Measurements from ENCODE around the gene CACNA1A. TPM values are rescaled to one million over a fixed set of nuclear protein-coding genes. Genes with fewer than 3 reads are reported as not detected.

The CACNA1A gene
- total and polyA plus RNA-seq, 11 donors = 0.17 to 1.2 (median 0.67) TPM

DNA sequence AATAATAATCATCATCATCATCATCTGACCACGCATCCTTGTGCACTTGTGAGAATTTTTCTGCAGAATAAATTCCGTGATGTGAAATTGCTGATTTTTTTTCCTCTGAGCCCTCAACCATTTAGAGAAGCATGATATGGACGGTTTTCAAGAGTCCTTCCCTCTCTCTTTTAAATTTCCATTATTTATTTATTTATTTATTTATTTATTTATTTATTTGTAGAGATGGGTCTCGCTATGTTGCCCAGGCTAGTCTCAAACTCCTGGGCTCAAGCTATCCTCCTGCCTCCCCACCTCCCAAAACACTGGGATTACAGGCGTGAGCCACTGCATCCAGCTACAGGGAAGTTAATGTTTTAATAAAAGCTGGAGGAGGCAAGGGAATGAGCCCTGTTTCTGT, 39.6 kb downstream of the CACNA1A start:
- intact Hi-C loops (cut with DNase I) = no loop called here
- Histone ChIP-seq H3K4me1 (no peaks in the 10 kb centered on the region), H3K36me3 (no peaks in the 10 kb centered on the region), H3K27me3 (peaks cover 0 to 10% (median 0%) of the 10 kb centered on the region in 9 donors), H3K4me3 (no peak overlapping the region), H3K9me3 (no peaks in the 10 kb centered on the region), H3K27ac (no peak overlapping the region)
- DNase-seq = no peak
- TF ChIP-seq, protein P1, sequence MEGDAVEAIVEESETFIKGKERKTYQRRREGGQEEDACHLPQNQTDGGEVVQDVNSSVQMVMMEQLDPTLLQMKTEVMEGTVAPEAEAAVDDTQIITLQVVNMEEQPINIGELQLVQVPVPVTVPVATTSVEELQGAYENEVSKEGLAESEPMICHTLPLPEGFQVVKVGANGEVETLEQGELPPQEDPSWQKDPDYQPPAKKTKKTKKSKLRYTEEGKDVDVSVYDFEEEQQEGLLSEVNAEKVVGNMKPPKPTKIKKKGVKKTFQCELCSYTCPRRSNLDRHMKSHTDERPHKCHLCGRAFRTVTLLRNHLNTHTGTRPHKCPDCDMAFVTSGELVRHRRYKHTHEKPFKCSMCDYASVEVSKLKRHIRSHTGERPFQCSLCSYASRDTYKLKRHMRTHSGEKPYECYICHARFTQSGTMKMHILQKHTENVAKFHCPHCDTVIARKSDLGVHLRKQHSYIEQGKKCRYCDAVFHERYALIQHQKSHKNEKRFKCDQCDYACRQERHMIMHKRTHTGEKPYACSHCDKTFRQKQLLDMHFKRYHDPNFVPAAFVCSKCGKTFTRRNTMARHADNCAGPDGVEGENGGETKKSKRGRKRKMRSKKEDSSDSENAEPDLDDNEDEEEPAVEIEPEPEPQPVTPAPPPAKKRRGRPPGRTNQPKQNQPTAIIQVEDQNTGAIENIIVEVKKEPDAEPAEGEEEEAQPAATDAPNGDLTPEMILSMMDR (IDR thresholded peaks at IDR 0.05) = no peak
- TF ChIP-seq POLR2A (IDR thresholded peaks at IDR 0.05) = no peak
- no peak for ATAC-seq
- 79 to 83% (median 81%) methylated on average over 5 of the region's 5 CpGs for WGBS, 4 donors

DNA sequence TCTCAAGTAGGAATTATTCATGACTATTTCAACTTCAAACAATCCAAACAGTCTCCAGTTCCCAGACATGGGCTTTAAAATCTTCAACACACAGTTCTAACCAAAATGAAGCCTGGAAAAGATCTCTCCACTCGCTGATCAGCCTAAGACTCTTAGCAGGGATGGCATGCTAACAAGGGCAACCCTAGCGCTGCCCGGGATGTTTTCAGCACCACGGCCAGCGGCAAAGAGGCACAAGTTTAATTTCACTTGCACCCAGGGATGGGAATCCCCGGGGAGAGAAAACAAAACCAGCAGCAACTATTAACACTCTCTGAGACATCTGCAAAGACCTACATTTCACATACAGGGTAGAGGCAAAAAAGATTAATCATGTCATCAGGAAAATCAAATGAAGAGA, 43.0 kb downstream of the CACNA1A start:
- intact Hi-C loops (cut with DNase I) = no loop called here
- ATAC-seq = no peak
- H3K4me1 ChIP-seq = no peaks in the 10 kb centered on the region
- no peak for TF ChIP-seq POLR2A (IDR thresholded peaks at IDR 0.05)
- TF ChIP-seq, protein P1 (IDR thresholded peaks at IDR 0.05) = no peak
- H3K4me3 ChIP-seq = no peak overlapping the region
- DNase-seq = no peak
- 12 to 19% (median 15%) methylated on average over 6 of the region's 6 CpGs for WGBS, 4 donors
- no peaks in the 10 kb centered on the region for H3K36me3 ChIP-seq
- no peak overlapping the region for H3K27ac ChIP-seq
- peaks cover 0 to 10% (median 0%) of the 10 kb centered on the region in 9 donors for H3K27me3 ChIP-seq
- no peaks in the 10 kb centered on the region for H3K9me3 ChIP-seq

DNA sequence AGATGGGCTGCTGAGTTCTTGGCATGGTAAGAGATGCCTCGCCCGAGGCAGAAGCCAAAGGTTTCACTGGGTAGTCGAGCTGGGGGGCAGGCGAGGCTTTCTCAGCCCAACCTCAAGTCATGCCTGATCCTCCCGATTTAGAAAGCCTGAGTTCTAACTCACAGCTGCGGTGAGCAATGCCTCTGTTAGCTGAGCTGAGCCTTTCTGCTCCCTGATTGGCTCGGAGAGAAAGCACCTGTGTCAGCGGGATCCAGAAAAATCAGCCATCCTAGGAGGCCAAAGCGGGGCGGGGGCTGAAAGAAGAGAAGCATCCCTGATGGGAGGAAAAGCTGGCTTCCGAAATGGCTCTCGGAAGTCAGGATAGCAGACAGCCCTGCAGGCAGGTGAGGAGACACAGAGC, 44.7 kb downstream of the CACNA1A start:
- 69 to 74% (median 71%) methylated on average over 12 of the region's 12 CpGs for WGBS, 4 donors

DNA sequence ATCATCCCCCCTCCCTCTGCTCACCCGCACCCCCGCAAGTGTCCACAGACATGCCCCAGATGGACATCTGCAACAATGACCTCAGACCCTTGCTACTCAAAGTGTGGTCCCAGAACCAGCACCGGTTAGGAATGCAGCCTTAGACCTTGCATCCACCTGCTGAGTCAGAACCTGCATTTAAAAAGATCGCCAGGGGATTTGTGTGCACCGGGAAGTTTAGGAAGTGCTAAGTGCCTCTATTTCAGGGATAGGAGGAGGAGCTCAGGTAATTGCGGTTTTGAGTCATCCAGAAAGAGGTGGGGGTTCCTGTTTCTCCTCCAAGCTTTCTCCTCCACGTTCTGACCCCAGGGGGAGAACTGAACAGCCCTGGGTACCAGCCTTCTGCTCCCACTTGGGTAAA, 46.2 kb downstream of the CACNA1A start:
- Histone ChIP-seq H3K27ac (no peak overlapping the region), H3K27me3 (peaks cover 0 to 10% (median 0%) of the 10 kb centered on the region in 9 donors), H3K9me3 (no peaks in the 10 kb centered on the region), H3K4me1 (no peaks in the 10 kb centered on the region), H3K4me3 (no peak overlapping the region), H3K36me3 (no peaks in the 10 kb centered on the region)
- ATAC-seq (no peak), DNase-seq (no peak)
- 17 to 30% (median 19%) methylated on average over 7 of the region's 7 CpGs for WGBS, 4 donors
- TF ChIP-seq, protein P1 (IDR thresholded peaks at IDR 0.05) = no peak
- no peak for TF ChIP-seq POLR2A (IDR thresholded peaks at IDR 0.05)
- intact Hi-C loops (cut with DNase I) = no loop called here

More for the DNA sequence above, 44.7 kb downstream of the CACNA1A start:
- Histone ChIP-seq H3K36me3 (no peaks in the 10 kb centered on the region), H3K4me3 (no peak overlapping the region), H3K4me1 (no peaks in the 10 kb centered on the region), H3K27ac (no peak overlapping the region), H3K27me3 (peaks cover 0 to 10% (median 0%) of the 10 kb centered on the region in 9 donors), H3K9me3 (no peaks in the 10 kb centered on the region)
- DNase-seq = no peak
- intact Hi-C loops (cut with DNase I) = no loop called here
- no peak for ATAC-seq
- TF ChIP-seq, protein P1 (IDR thresholded peaks at IDR 0.05) = no peak
- no peak for TF ChIP-seq POLR2A (IDR thresholded peaks at IDR 0.05)

All from heart left ventricle (tissue), 16 donors.